ENCODE measurements around the gene PTPRM.

PTPRM gene

DNA sequence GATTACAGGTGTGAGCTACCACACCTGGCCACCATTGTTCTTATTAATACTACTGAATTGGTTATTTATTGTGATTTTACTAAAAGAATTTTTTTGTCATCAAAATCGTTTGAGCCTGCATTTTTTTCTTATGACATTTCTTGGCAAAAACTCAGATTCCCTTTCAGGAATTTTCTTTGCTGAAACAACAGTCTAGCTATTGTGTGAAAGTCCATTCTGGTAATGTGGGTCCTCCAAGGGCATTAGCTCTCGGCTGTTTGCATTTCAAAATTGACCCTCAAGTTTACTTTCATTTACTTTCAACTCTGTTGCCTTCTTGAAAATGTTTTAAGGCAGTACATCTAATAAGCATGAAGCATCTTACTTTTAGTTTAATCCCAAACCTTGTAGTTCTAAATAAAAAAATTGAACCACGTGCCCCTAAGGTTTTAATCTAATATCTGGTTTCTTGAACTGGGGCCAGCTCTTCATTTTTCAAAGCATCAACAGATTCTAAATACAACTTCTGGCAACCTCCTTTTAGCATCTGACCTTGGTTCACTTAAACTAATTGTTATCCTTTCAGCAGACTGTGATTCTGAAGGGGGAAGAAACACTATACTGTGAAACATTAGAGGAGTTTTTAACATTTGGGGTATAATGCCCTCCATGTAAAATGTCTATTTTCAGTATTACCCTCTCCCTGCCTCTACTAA, 716.9 kb downstream of the PTPRM start:
- H3K27ac ChIP-seq = no peak overlapping the region
- no peak for TF ChIP-seq CTCF (conservative IDR thresholded peaks at IDR 0.05)

DNA sequence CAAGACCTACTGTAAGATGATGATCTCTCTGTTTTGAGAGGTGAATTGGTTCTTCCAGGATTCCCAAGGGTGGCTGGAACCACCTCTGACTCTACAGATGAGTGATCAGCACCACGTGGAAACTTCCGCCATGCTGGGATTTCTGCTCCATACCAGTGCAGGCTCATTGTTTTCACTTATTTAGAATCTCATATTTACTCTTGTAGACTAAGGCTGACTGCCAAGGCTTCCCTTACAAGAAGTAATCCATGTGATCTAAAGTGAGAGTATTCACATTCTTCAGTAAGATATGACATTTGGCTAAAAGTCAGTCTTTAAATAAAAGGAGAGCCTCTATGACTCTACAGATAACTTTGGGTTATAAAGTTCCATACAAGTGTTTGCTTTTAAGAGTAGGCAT, 719.2 kb downstream of the PTPRM start:
- no peak overlapping the region for H3K27ac ChIP-seq
- no peak for TF ChIP-seq CTCF (conservative IDR thresholded peaks at IDR 0.05)

- no peak for TF ChIP-seq CTCF (conservative IDR thresholded peaks at IDR 0.05)
- no peak overlapping the region for H3K27ac ChIP-seq
These were observed 720.2 kb downstream of the PTPRM start for GRCh38 chr18:8287196-8287885.

GRCh38 chr18:8288472-8289195, 721.5 kb downstream of the PTPRM start:
- TF ChIP-seq CTCF (conservative IDR thresholded peaks at IDR 0.05) = no peak
- no peak overlapping the region for H3K27ac ChIP-seq

- TF ChIP-seq CTCF (conservative IDR thresholded peaks at IDR 0.05) = no peak
- H3K27ac ChIP-seq = no peak overlapping the region
These were observed 723.3 kb downstream of the PTPRM start for GRCh38 chr18:8290435-8290834.

DNA sequence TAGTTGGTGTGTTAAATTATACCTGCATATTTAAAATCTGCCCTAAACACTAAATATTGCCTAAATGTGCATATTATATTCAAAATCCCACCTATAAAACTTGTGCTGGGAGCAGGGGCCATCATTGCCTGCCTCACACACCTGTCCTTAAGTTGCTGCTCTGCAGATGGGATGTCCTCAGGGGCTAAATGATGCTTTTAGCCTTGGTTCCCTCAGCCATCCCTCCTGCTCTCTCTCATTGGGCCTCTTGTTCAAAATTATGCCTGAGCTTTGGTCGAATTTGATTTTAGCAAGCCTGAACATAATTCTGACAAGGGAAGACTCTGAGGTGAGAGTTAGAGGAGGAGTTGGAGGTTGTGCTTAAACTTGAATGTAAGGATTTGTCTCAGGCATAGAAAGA, 723.8 kb downstream of the PTPRM start:
- H3K27ac ChIP-seq = no peak overlapping the region
- TF ChIP-seq CTCF (conservative IDR thresholded peaks at IDR 0.05) = no peak

- no peak for TF ChIP-seq CTCF (conservative IDR thresholded peaks at IDR 0.05)
- H3K27ac ChIP-seq = no peak overlapping the region
These were observed 726.1 kb downstream of the PTPRM start for GRCh38 chr18:8293184-8293583.
